ENCODE data around the gene PPDPF. TPM values are rescaled to one million over a fixed set of nuclear protein-coding genes. Genes with fewer than 3 reads are reported as not detected.

PPDPF gene
- total RNA-seq, 1 experiment from 2014 or later, result 148 TPM

GRCh38 chr20:63505723-63506122 is 14.8 kb upstream of the PPDPF start:
- Histone ChIP-seq H3K9me3 (ENCODE audit: low read depth, low read length, poor library complexity, severe bottlenecking) (no peaks in the 10 kb centered on the region), H3K36me3 (ENCODE audit: insufficient read depth, low read length, poor library complexity, severe bottlenecking) (no peaks in the 10 kb centered on the region), H3K27me3 (replicated peaks; ENCODE audit: insufficient read depth, low read depth, low read length, poor library complexity) (no peaks in the 10 kb centered on the region), H3K4me3 (ENCODE audit: low read depth, low read length, poor library complexity, severe bottlenecking) (no peak overlapping the region), H3K27ac (ENCODE audit: low read depth, low read length, poor library complexity, severe bottlenecking) (no peak overlapping the region), H3K4me1 (ENCODE audit: insufficient read depth, low read length, poor library complexity, severe bottlenecking) (peaks cover 8% of the 10 kb centered on the region)
- no TSS peak for BruUV-seq (replicated peaks)
- TF ChIP-seq EZH2 (IDR thresholded peaks at IDR 0.05; ENCODE audit: borderline replicate concordance, low read depth, low read length, poor library complexity, severe bottlenecking) (no peak), CTCF (conservative IDR thresholded peaks at IDR 0.05; ENCODE audit: low read depth, low read length) (no peak)
- intact Hi-C loops (cut with micrococcal nuclease; ENCODE audit: unreplicated experiment), result no loop called here
- ChIA-PET CTCF (no interaction called here), POLR2A (ENCODE audit: low non-redundant PET) (no interaction called here)
- no peak for DNase-seq (ENCODE audit: low spot score)

- DNase-seq (ENCODE audit: low spot score), result no peak
- Histone ChIP-seq H3K27ac (ENCODE audit: low read depth, low read length, poor library complexity, severe bottlenecking) (no peak overlapping the region), H3K9me3 (ENCODE audit: low read depth, low read length, poor library complexity, severe bottlenecking) (no peaks in the 10 kb centered on the region), H3K36me3 (ENCODE audit: insufficient read depth, low read length, poor library complexity, severe bottlenecking) (no peaks in the 10 kb centered on the region), H3K4me3 (ENCODE audit: low read depth, low read length, poor library complexity, severe bottlenecking) (no peak overlapping the region), H3K27me3 (replicated peaks; ENCODE audit: insufficient read depth, low read depth, low read length, poor library complexity) (no peaks in the 10 kb centered on the region), H3K4me1 (ENCODE audit: insufficient read depth, low read length, poor library complexity, severe bottlenecking) (peaks cover 1% of the 10 kb centered on the region)
- TF ChIP-seq EZH2 (IDR thresholded peaks at IDR 0.05; ENCODE audit: borderline replicate concordance, low read depth, low read length, poor library complexity, severe bottlenecking) (no peak), CTCF (conservative IDR thresholded peaks at IDR 0.05; ENCODE audit: low read depth, low read length) (no peak)
- intact Hi-C loops (cut with micrococcal nuclease; ENCODE audit: unreplicated experiment), result no loop called here
- CTCF ChIA-PET, result interaction anchor here (0.7 kb wide), 1 partner anchor 404 kb away, joined by 11 read pairs; no protein-coding TSS in a partner anchor
- POLR2A ChIA-PET (ENCODE audit: low non-redundant PET), result interaction anchor here (0.7 kb wide), 1 partner anchor 17 kb away, joined by 4 read pairs; no protein-coding TSS in a partner anchor
- no TSS peak for BruUV-seq (replicated peaks)
These were observed 13.4 kb upstream of the PPDPF start for GRCh38 chr20:63507083-63507743.

GRCh38 chr20:63508072-63508768 is 12.3 kb upstream of the PPDPF start:
- POLR2A ChIA-PET (ENCODE audit: low non-redundant PET), result interaction anchor here (0.7 kb wide), 1 partner anchor 388 kb away, joined by 12 read pairs; no protein-coding TSS in a partner anchor
- H3K4me3 ChIP-seq (ENCODE audit: low read depth, low read length, poor library complexity, severe bottlenecking), result no peak overlapping the region
- H3K36me3 ChIP-seq (ENCODE audit: insufficient read depth, low read length, poor library complexity, severe bottlenecking), result no peaks in the 10 kb centered on the region
- H3K9me3 ChIP-seq (ENCODE audit: low read depth, low read length, poor library complexity, severe bottlenecking), result no peaks in the 10 kb centered on the region
- TF ChIP-seq CTCF (conservative IDR thresholded peaks at IDR 0.05; ENCODE audit: low read depth, low read length) (no peak), EZH2 (IDR thresholded peaks at IDR 0.05; ENCODE audit: borderline replicate concordance, low read depth, low read length, poor library complexity, severe bottlenecking) (no peak)
- peaks cover 4% of the 10 kb centered on the region for H3K27me3 ChIP-seq (replicated peaks; ENCODE audit: insufficient read depth, low read depth, low read length, poor library complexity)
- no peak overlapping the region for H3K27ac ChIP-seq (ENCODE audit: low read depth, low read length, poor library complexity, severe bottlenecking)
- no peak for DNase-seq (ENCODE audit: low spot score)
- intact Hi-C loops (cut with micrococcal nuclease; ENCODE audit: unreplicated experiment), result no loop called here
- CTCF ChIA-PET, result interaction anchor here (0.7 kb wide), 1 partner anchor 12 kb away, joined by 4 read pairs; no protein-coding TSS in a partner anchor
- no peaks in the 10 kb centered on the region for H3K4me1 ChIP-seq (ENCODE audit: insufficient read depth, low read length, poor library complexity, severe bottlenecking)
- no TSS peak for BruUV-seq (replicated peaks)
